Dedifferentiated amniotic fluid mesenchymal stem cell (primary cell): ENCODE results near the gene PTPRM.

ENCODE experiments used
- DNase-seq: peaks from one replicate; pipeline ENCODE4 v3.0.0-alpha.2; 2016; ENCODE audit errors: extremely low spot score

Gene PTPRM

GRCh38 chr18:8175501-8176061, 608.5 kb downstream of the PTPRM start:
- no peak for DNase-seq

GRCh38 chr18:8176109-8176508, 609.0 kb downstream of the PTPRM start:
- DNase-seq = peak; percentile 24

- DNase-seq = no peak
Observed at GRCh38 chr18:8176554-8176953, 609.4 kb downstream of the PTPRM start.

GRCh38 chr18:8177330-8178016, 610.4 kb downstream of the PTPRM start:
- peak; percentile 16 for DNase-seq

GRCh38 chr18:8186413-8186812, 619.3 kb downstream of the PTPRM start:
- DNase-seq = no peak

GRCh38 chr18:8188184-8188583, 621.1 kb downstream of the PTPRM start:
- peak; percentile 19 for DNase-seq

GRCh38 chr18:8190980-8191379, 623.9 kb downstream of the PTPRM start:
- DNase-seq = no peak

- DNase-seq = no peak
Observed at GRCh38 chr18:8194431-8194830, 627.3 kb downstream of the PTPRM start.

- DNase-seq = no peak
Observed at GRCh38 chr18:8196238-8196637, 629.1 kb downstream of the PTPRM start.

- no peak for DNase-seq
Observed at GRCh38 chr18:8197499-8197898, 630.4 kb downstream of the PTPRM start.

- DNase-seq = no peak
Observed at GRCh38 chr18:8207996-8208395, 640.9 kb downstream of the PTPRM start.

GRCh38 chr18:8208716-8209115, 641.6 kb downstream of the PTPRM start:
- DNase-seq = no peak

GRCh38 chr18:8212896-8213780, 646.0 kb downstream of the PTPRM start:
- peak; percentile 91 for DNase-seq

- no peak for DNase-seq
Observed at GRCh38 chr18:8215741-8216140, 648.6 kb downstream of the PTPRM start.

GRCh38 chr18:8217051-8217564, 650.0 kb downstream of the PTPRM start:
- DNase-seq = no peak

- DNase-seq = no peak
Observed at GRCh38 chr18:8218197-8218596, 651.1 kb downstream of the PTPRM start.

- DNase-seq = no peak
Observed at GRCh38 chr18:8221452-8221851, 654.3 kb downstream of the PTPRM start.

GRCh38 chr18:8224576-8224975, 657.5 kb downstream of the PTPRM start:
- no peak for DNase-seq

- DNase-seq = no peak
Observed at GRCh38 chr18:8229040-8229439, 661.9 kb downstream of the PTPRM start.

GRCh38 chr18:8229787-8230186, 662.7 kb downstream of the PTPRM start:
- no peak for DNase-seq

- DNase-seq = no peak
Observed at GRCh38 chr18:8231316-8231715, 664.2 kb downstream of the PTPRM start.

- DNase-seq = no peak
Observed at GRCh38 chr18:8232791-8233190, 665.7 kb downstream of the PTPRM start.

GRCh38 chr18:8235894-8236293, 668.8 kb downstream of the PTPRM start:
- no peak for DNase-seq
